CD14-positive monocyte (primary cell): ENCODE measurements around the gene ITPA. TPM values are rescaled to one million over a fixed set of nuclear protein-coding genes. Genes with fewer than 3 reads are reported as not detected.

ENCODE experiments used
- DNase-seq, 3 donors: peaks; one replicate each; pipeline ENCODE4 v3.0.0-alpha.2; 2011 to 2022
- H2AFZ ChIP-seq: 2 replicates; pipeline ENCODE4 v1.6.0; 2012; ENCODE audit warnings: mild to moderate bottlenecking, low read depth, low read length, inconsistent platforms; ENCODE audit not compliant: insufficient read depth, poor library complexity, severe bottlenecking
- H3K27ac ChIP-seq, 2 donors: 1 replicate in 1 of 2; 2 replicates in 1 of 2; pipeline ENCODE4 v1.5.1; 2012 to 2013; ENCODE audit warnings: low read length in 2 of 2, control low read depth in 1 of 2, inconsistent platforms in 1 of 2, low read depth in 1 of 2, mild to moderate bottlenecking in 1 of 2
- H3K27me3 ChIP-seq, 2 donors: one replicate each; pipeline versions ENCODE4 v1.6.0 to v1.6.1; 2011 to 2013; ENCODE audit warnings: low read length in 2 of 2; ENCODE audit not compliant: control insufficient read depth in 2 of 2, insufficient read depth in 2 of 2
- H3K36me3 ChIP-seq, 2 donors: replicated peaks in 1 of 2; 1 replicate in 1 of 2; 2 replicates in 1 of 2; pipeline versions ENCODE4 v1.5.1 to v1.6.1; 2012 to 2013; ENCODE audit warnings: low read length in 2 of 2, control low read depth in 1 of 2, inconsistent platforms in 1 of 2, mild to moderate bottlenecking in 1 of 2; ENCODE audit not compliant: insufficient read depth in 2 of 2, control insufficient read depth in 1 of 2
- H3K4me1 ChIP-seq, 2 donors: 1 replicate in 1 of 2; 2 replicates in 1 of 2; pipeline versions ENCODE4 v1.5.1 to v1.6.1; 2012 to 2013; ENCODE audit warnings: low read length in 2 of 2, control low read depth in 1 of 2, inconsistent platforms in 1 of 2, mild to moderate bottlenecking in 1 of 2, moderate library complexity in 1 of 2; ENCODE audit not compliant: insufficient read depth in 2 of 2, control insufficient read depth in 1 of 2
- H3K4me2 ChIP-seq: replicated peaks from 2 replicates; pipeline ENCODE3; 2012; ENCODE audit warnings: low read length, moderate library complexity, mild to moderate bottlenecking; ENCODE audit not compliant: poor library complexity, severe bottlenecking; ENCODE audit errors: extremely low read depth
- H3K4me3 ChIP-seq, 3 experiments: fragments of 200-600 bp in 1 of 3; sonication (generic) in 1 of 3; replicated peaks in 1 of 3; 1 replicate in 2 of 3; 2 replicates in 1 of 3; pipeline ENCODE4 v1.5.1; 2011 to 2013; ENCODE audit warnings: low read length in 3 of 3, mild to moderate bottlenecking in 3 of 3, control low read depth in 2 of 3, low read depth in 2 of 3, inconsistent platforms in 1 of 3, moderate library complexity in 1 of 3
- H3K79me2 ChIP-seq: 2 replicates; pipeline ENCODE4 v1.6.0; 2012; ENCODE audit warnings: mild to moderate bottlenecking, control low read depth, inconsistent platforms, low read length, moderate library complexity; ENCODE audit not compliant: insufficient read depth
- H3K9ac ChIP-seq: 2 replicates; pipeline ENCODE4 v1.6.0; 2017; ENCODE audit warnings: low read length, mild to moderate bottlenecking; ENCODE audit not compliant: insufficient read depth, poor library complexity, severe bottlenecking
- H3K9me3 ChIP-seq, 2 donors: replicated peaks in 1 of 2; 1 replicate in 1 of 2; 2 replicates in 1 of 2; pipeline versions ENCODE4 v1.5.1 to v1.6.1; 2012 to 2013; ENCODE audit warnings: low read length in 2 of 2, control low read depth in 1 of 2; ENCODE audit not compliant: control insufficient read depth in 1 of 2, insufficient read depth in 1 of 2
- H4K20me1 ChIP-seq: 2 replicates; pipeline ENCODE4 v1.6.0; 2012; ENCODE audit warnings: mild to moderate bottlenecking, low read length, control low read depth, moderate library complexity; ENCODE audit not compliant: insufficient read depth
- H3K27ac Mint-ChIP-seq, 7 donors: one replicate each; pipeline ENCODE4 v1.8.0; 2020; ENCODE audit warnings: mild to moderate bottlenecking in 7 of 7, mixed read lengths in 7 of 7, moderate library complexity in 6 of 7, inconsistent platforms in 2 of 7
- H3K27me3 Mint-ChIP-seq, 3 donors: one replicate each; pipeline ENCODE4 v1.8.0; 2021 to 2022; ENCODE audit warnings: low read depth in 3 of 3, mild to moderate bottlenecking in 3 of 3, mixed read lengths in 3 of 3, moderate library complexity in 3 of 3, inconsistent platforms in 1 of 3
- H3K36me3 Mint-ChIP-seq, 2 donors: one replicate each; pipeline ENCODE4 v1.8.0; 2020; ENCODE audit warnings: mixed read lengths in 2 of 2, inconsistent platforms in 1 of 2, mild to moderate bottlenecking in 1 of 2
- H3K4me1 Mint-ChIP-seq: one replicate; pipeline ENCODE4 v1.8.0; 2020; ENCODE audit warnings: mild to moderate bottlenecking, mixed read lengths
- H3K4me3 Mint-ChIP-seq, 2 donors: one replicate each; pipeline ENCODE4 v1.8.0; 2020; ENCODE audit warnings: mild to moderate bottlenecking in 2 of 2, mixed read lengths in 2 of 2, moderate library complexity in 1 of 2
- H3K9me3 Mint-ChIP-seq, 7 donors: one replicate each; pipeline ENCODE4 v1.8.0; 2020 to 2022; ENCODE audit warnings: mixed read lengths in 7 of 7, mild to moderate bottlenecking in 6 of 7, moderate library complexity in 6 of 7, inconsistent platforms in 2 of 7
- CTCF ChIP-seq: fragments of 200-600 bp; IDR thresholded peaks from one replicate; pipeline ENCODE4 v1.8.0; 2022; ENCODE audit warnings: antibody characterized with exemption, mild to moderate bottlenecking
- WGBS: methylation state at CpG from one replicate; pipeline ENCODE4 v1.1.5; 2013; ENCODE audit warnings: missing lambda C conversion rate; ENCODE audit not compliant: insufficient coverage; 5-methylcytosine and 5-hydroxymethylcytosine counted together
- intact Hi-C, 2 donors: fragments of 100-400 bp; cut with micrococcal nuclease; formaldehyde crosslinking; loops; one replicate each; pipeline versions ENCODE4 v1.15.0 to v1.15.1; 2023
- polyA plus RNA-seq, 3 donors: library from polyadenylated mRNA; depleted of rRNA in 1 of 3; unstranded in 2 of 3; stranded (reverse) in 1 of 3; fragments of 300-500 nt in 2 of 3; fragments of >200 nt in 1 of 3; fragmentation: Illumina TruSeq in 2 of 3; gene quantifications; 1 replicate in 2 of 3; 2 replicates in 1 of 3; pipeline ENCODE4 v1.2.3, GENCODE V29; 2012 to 2021

Gene ITPA
- polyA plus RNA-seq, 3 donors: 39.5 to 62.8 (median 57.0) TPM

GRCh38 chr20:3175270-3175669, 34.0 kb upstream of the ITPA start:
- H3K4me1 ChIP-seq: peaks cover 15 to 20% of the 10 kb centered on the region in 2 donors
- no peak overlapping the region for H3K27ac ChIP-seq
- H3K9ac ChIP-seq: no peak overlapping the region
- intact Hi-C loops: no loop called here
- peaks cover 0 to 11% (median 2%) of the 10 kb centered on the region in 7 donors for H3K9me3 Mint-ChIP-seq
- WGBS: no CpG with 5 or more reads among the region's 1 CpG
- peaks cover 30 to 50% of the 10 kb centered on the region in 2 donors for H3K27me3 ChIP-seq
- no peak overlapping the region for H3K27ac Mint-ChIP-seq
- no peaks in the 10 kb centered on the region for H4K20me1 ChIP-seq
- no peak overlapping the region for H2AFZ ChIP-seq
- H3K4me3 Mint-ChIP-seq: peak overlapping the region in 1 of 2 donors; percentile 94
- H3K36me3 Mint-ChIP-seq: peaks cover 0 to 4% of the 10 kb centered on the region in 2 donors
- H3K36me3 ChIP-seq: no peaks in the 10 kb centered on the region
- no peak for TF ChIP-seq CTCF
- H3K4me1 Mint-ChIP-seq: peaks cover 21% of the 10 kb centered on the region
- no peak overlapping the region for H3K4me2 ChIP-seq
- no peaks in the 10 kb centered on the region for H3K79me2 ChIP-seq
- no peak overlapping the region for H3K4me3 ChIP-seq
- H3K9me3 ChIP-seq: no peaks in the 10 kb centered on the region
- DNase-seq: no peak
- peaks cover 55 to 59% (median 56%) of the 10 kb centered on the region in 3 donors for H3K27me3 Mint-ChIP-seq

GRCh38 chr20:3177746-3178485, 31.4 kb upstream of the ITPA start:
- intact Hi-C loops: no loop called here
- Histone ChIP-seq H2AFZ (no peak overlapping the region), H3K36me3 (no peaks in the 10 kb centered on the region), H3K79me2 (no peaks in the 10 kb centered on the region), H3K27ac (no peak overlapping the region), H3K9ac (no peak overlapping the region), H3K4me1 (peaks cover 12 to 16% of the 10 kb centered on the region in 2 donors), H3K4me3 (no peak overlapping the region), H3K4me2 (no peak overlapping the region), H3K9me3 (no peaks in the 10 kb centered on the region), H3K27me3 (peaks cover 16 to 29% of the 10 kb centered on the region in 2 donors), H4K20me1 (no peaks in the 10 kb centered on the region)
- peak in 1 of 3 donors; percentile 8 for DNase-seq
- Mint-ChIP-seq H3K27ac (peak overlapping the region in 1 of 7 donors; percentile 15), H3K27me3 (peaks cover 32 to 35% (median 35%) of the 10 kb centered on the region in 3 donors), H3K36me3 (peaks cover 0 to 4% of the 10 kb centered on the region in 2 donors), H3K4me3 (no peak overlapping the region), H3K9me3 (peaks cover 0 to 11% (median 1%) of the 10 kb centered on the region in 7 donors), H3K4me1 (peaks cover 15% of the 10 kb centered on the region)
- no peak for TF ChIP-seq CTCF
- 80% methylated on average over 1 of the region's 8 CpGs for WGBS
